ENCODE measurements around the gene HTT.

GRCh38 chr4:3292571-3293400 is 218.3 kb downstream of the HTT start, which contains the start of gene RGS12:
- TF ChIP-seq POLR2A (IDR thresholded peaks at IDR 0.05) (peak; percentile 76 to 91), CTCF (IDR thresholded peaks at IDR 0.05) (no peak)

All from adrenal gland (tissue), 5 donors.